Suppressor macrophage treated with lipopolysaccharide for 1 hour (primary cell): ENCODE results near the gene KIAA1958.

Experiments
- DNase-seq, 3 donors: peaks; one replicate each; pipeline ENCODE4 v3.0.0-alpha.2; 2020 to 2022

The KIAA1958 gene

DNA sequence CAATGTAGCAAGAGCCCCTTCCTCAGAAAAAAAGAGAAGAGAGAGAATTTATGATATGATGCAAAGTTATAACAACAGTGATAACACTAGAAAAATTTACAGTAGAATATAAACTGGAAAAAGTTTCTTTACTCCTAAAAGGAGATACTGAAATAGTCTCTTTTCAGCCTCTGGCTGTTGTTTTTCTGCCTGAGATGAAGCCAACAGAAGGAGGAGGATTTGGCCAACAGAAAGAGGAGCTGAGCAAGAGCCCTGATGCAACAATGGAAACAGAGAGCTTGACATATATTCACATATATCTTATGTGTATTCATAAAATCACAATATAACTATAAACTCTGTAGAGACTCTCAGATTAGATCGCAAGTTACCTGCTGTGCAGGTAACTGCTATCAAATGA is 122.2 kb downstream of the KIAA1958 start:
- DNase-seq, result no peak

DNA sequence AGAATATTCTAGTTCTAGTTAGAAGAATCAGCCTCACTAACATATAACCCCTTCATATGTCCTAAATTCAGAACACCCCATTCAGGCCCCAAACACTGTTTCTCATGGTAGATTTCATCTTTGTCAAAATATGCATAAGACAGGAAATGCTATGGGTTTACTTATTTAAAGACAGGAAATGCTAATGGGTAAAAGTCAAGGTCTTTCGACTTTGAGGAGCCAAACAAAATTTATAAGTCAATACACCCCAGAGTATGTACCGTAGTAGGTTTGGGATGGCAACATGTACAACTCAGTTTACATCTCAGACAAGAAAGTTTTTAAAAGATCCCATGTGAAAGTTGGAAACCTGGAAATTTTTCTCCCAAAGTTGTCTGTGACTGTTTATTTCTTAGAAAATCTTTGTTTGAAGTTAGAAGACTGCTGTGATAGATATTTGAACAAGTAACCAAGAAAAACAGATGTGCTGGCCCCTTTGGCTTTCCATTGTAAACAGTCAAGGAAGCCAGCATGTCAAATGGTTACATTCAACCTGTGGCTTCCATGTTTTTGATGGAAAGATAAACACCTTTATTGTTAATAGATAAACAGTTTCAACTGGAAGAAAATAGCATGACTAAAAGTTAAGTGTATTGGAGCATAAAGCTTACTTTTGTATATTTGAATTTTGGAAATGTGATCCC is 129.1 kb downstream of the KIAA1958 start:
- no peak for DNase-seq

DNA sequence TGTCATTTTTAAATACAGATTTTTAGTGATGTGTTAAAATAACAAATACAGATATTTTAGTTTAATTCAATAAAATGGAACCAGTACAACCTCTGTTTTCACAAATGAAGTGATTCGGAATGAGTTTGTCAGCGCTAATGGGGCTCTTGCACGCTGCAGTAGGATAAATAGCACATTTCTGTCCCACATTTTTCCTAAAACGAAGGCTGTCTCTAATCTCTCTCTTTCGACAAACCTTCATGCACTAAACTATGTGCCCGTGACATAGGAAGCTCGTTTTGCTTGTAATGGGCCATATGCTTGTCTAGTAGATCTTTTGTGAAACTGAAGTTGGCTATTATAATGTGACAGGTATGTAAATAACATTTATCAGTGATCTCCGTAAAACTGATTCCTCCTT is 130.7 kb downstream of the KIAA1958 start:
- DNase-seq, result no peak

DNA sequence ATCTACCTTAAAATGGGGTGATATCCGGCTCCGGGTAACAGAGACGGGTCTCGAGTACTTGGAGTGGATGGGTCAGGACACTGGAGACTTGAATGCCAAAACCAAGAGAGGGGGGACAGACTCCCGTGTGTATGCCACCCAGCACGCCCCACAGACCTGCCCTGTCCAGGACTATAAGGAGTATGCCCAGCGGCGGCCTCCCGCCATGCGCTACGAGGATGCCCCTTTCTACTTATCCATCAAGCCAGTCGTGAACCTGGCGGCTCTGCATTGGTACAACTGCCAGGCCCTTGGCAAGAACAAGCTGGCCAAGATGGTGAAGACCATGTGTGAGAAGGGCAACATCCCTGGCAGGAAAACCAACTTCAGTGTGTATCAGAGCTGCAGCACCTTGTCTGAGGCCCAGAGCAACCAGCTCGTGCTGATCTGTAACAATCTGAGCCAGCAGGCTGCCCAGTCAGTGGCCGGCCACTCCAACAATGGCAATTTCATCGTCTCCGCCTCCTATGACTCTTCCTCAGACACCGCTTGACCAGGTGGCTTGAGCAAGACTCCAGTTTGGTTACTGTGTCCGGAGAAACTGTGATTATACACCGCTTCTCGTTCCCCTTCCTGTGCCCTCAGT is 131.9 kb downstream of the KIAA1958 start:
- DNase-seq, result no peak

DNA sequence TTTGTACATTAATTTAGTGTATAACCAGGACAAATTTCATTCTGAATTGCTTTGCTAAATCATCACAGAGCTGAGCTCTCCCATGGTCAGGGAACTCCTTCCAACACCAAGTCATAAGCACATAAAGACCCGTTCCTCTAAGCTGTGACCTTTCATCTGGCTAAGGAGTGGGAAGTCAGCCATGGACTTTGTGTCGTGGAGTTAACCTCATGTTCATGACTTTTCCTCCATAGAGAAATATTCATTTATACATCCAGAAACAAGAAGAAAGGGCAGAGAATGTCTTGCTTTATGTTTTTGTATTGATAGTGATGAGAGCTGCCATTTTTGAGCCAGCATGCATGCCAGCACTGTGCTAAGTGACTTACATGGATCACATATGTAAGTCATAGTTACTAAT is 133.8 kb downstream of the KIAA1958 start:
- DNase-seq, result peak; percentile 36 to 41 (median 38)

DNA sequence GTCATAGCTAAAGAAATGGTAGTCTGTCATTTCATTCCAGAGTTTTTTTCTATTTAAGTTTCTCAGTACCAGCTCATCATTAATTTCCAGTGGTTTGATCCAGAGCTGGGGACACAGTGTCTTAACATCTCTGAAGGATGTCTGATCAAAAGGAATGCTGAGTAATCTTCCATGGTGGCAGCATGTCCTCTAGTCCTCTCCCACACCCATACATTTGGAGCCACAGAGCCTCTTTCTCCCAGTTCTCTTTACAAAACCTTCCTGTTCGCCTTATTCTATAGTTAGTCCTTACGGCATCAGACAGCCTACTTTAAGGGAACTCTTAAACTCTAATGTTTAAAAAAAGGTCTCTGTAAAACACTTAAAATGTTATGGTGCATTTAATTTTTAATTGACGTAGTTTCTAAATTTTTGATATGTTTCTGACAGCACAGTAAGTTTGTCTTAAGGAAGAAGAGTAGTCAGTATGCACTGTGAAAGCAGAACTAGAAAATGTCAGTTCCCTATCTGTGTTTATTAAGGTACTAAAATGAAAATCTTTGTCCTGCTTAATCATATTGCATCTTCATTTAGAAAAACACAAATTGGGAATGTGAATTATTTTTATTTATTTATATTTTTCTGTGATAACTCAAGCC is 134.5 kb downstream of the KIAA1958 start:
- peak; percentile 31 to 44 (median 36) for DNase-seq

DNA sequence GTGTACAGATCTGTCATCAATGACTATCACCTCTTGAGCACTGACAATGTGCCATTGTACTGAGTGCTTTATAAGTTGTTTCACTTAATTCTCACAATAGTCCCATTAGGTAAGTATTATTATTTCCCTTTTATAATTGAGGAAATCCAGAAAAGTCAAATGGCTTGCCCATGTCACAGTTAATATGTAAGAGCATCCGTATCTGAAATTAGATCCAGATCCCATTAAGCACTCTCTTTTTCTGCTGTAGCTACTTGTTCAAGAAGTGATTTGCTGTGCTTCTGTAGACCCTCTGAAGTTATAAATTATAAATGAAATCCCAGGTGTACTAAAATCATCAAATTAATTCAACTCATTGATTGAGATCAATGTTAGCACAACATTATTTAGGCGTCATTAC is 136.6 kb downstream of the KIAA1958 start:
- no peak for DNase-seq

DNA sequence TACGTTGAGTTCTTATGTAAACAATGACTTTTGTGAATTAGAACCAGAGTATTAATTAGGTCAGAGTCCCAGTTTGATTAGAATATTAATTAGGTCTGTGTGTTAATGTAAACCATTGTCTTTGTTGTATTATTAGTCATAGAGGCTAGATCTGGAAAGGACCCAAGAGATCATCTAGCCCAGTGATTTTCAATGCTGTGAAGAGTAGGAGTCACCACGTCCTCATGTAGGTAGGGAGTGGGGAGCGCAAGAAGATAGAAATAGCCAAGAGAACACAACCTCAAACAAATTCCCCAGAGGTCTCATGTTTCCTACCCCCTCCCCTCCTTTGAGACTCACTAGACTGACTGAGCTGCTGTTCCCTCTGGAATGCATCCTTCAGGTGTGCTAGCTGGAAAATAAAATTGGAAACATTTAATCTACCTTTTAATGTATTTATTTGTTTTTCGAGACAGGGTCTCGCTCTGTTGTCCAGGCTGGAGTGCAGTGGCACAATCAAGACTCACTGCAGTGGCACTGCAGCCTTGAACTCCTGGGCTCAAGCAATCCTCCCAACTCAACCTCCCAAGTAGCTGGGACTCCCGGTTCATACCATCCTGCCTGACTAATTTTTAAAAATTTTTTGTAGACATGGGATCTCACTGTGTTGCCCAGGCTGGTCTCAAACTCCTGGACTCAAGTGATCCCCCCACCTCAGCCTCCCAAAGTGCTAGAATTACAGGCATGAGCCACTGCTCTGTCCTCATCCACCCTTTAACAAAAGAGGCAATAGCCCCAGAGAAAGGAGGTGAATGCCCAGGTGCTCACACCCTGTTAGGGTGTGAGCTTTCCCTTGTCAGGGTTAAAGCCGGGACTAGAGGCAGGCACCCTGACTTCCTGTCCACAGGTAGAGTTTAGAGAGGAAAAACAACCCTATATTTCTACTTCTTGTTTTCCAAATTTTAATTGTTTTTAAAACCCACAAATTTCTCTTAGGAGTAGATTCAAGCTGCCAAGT is 138.4 kb downstream of the KIAA1958 start:
- DNase-seq, result no peak

DNA sequence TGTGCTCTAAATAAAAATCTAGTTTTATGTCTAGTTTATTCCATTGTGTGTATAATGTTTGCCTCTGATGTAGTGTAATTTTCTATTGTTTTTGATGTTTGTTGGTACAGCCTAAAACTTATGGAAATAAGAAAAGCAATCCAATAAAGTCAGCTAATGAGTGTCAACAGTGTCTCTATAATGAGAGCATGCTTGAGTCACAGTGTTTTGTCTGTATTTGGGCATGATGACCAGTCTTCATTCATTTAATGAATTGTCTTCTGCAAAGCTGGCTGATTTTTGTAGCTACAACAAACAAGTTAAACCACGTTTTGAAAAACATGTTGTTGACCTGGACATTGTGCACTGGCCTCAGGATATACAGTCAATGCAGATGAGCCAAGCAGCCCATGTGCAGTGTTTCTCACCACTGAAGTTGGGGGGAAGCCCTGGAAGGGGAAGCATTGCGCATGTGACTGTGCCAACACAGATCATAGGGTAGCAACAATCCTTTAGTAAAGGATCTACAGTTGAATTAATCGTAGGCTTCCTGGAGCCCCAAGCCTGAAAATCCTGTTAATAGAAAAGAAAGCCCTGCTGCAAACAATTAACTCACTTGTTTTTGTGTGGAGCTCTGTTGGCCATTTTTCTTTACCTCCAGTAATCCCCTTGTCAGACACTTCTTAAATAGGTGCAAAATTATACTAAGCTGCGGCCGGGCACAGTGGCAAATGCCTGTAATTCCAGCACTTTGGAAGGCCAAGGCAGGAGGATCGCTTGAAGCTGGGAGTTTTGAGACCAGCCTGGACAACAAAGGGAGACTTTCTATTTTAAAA is 143.3 kb downstream of the KIAA1958 start:
- DNase-seq, result peak; percentile 47 to 54 (median 53)

DNA sequence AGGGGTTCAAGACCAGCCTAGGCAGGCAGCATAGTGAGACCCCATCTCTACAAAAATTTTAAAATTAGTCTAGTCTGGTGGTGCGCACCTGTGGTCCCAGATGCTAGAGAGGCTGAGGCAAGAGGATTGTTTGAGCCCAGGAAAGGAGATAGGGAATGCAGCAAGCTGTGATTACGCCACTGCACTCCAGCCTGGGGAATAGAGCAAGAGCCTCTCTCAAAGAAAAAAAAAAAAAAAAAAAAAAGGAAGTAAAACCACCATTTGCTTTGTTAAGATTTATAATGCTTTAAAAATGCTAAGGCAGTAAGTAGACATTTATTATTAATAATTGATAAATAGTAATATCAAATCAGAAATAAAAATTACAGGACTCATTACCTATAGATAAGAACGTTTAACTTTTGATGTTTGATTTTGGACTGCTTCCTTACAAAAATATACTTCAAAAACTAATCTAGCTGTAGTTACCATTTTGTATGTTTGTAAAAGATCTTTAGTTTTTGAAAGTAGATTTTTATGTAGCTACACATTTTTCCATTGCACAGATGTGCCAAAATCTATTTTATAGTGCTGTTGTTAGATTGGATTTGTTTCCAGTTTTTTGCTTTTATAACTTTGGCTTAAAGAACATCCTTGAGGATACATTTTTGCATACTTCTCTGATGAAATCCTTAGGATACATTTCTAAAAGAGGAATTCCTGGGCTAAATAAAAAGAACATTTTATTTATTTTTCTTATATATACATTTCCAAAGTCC is 144.9 kb downstream of the KIAA1958 start:
- DNase-seq, result peak; percentile 39 to 55 (median 53)

DNA sequence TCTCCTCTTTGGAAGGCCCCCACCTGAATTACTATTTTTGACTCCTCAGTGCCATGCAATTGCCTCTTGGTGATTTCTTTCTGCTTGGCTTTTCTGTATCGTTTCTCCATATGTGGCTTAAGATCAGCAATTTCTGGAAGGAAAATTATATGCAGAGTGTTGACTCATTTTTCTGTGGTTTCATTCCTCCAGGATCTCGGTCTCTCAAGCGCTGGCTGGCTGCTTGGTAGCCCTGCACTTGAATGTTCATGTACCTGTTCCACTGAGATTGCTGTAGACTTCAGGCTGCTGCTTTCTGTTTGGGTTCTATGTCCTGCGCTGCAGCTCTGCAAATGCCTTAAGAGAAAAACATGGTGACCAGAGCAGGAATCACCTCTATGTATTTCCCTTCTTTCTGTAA is 153.7 kb downstream of the KIAA1958 start:
- DNase-seq, result no peak

DNA sequence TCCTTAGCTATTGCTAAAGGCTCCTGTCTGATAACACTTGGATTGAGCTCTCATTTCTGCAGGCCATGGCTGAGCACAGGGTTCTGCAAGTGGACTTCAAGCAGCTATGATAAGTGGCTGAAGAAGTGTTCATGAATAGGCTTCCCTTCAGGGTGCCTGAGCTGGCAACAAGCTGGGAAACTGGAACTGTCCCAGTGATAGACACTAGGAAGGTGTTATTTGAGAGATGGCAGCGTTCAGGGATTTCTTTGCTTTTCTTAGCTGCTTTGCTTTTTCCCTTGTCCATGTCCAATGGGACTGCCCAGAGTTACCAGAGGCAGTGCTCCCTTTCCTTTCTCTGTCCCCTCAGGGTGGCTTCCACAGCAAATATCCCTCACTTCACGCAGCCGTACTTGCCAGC is 155.5 kb downstream of the KIAA1958 start:
- DNase-seq, result no peak

DNA sequence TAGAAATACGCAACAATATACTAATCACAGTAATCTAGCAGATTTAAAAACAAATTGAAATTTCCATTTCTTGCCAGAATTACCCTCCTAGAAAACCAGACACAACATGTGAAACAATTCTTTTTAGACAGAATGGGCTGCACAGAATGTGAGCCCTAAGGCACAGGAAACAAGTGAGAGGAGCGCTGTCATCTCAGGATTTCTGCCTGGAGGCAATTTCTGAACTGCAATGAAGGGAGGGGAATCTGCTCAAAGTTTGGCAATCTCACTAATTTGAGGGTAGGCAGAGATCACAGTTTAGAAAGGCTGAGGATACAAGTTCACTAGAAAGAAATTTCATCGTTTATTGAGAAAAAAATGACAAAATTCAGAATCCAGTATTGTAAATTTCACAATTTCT is 161.0 kb downstream of the KIAA1958 start:
- no peak for DNase-seq

DNA sequence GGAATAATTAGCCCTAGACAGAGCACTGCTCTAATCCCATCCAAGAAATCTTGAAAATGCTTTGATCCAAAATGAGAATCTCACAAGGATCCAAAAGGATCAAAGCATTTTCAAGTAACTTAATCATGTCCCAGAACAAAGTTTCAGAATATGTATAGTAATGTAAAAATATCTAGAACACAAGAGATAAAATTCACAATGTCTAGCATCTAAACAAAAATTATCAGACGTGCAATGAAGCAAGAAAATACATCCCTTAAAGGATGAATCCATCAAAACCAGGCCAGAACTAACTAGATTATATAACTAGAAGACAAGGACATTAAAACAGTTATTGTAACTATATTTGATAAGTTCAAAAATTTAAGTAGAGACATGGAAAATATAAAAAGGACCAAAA is 162.0 kb downstream of the KIAA1958 start:
- no peak for DNase-seq

DNA sequence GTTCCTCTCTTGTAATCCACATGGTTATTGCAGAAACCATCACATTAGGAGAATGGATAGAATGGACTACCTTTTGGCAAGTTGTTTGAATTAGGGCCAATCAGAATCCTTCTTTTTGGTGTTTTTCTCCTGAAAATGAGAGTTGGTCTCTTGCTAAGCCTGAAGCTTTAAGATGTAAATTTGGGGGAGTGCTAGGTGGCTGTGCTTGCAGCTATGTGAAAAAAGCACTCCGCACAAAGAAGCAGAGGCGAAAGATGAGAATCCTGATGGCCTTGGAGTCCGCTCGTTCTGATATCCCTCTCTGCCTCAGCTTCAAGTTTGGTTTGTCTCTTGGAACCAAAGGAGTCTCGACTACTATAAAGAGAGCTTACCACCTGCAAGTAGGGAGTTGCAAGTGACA is 167.7 kb downstream of the KIAA1958 start:
- DNase-seq, result no peak

DNA sequence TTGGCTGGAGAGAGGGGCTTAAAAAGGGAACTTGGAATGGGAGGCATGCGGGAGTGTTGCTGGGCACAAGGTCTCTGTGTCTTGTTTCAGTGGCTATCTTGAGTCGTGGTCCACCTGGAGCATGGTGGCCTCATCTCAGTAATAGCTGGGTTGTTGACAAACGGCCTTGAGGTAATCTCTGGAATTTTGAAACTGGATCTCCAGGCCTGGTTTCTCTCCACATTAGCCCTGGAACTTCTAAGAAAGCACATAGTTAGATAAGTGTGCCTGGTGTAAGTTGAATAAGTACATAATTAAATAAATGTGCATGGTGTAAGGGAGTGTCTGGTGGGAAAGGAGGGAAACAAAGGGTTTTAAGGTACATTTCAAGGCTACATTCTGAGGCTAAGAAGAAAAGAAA is 169.0 kb downstream of the KIAA1958 start:
- no peak for DNase-seq

DNA sequence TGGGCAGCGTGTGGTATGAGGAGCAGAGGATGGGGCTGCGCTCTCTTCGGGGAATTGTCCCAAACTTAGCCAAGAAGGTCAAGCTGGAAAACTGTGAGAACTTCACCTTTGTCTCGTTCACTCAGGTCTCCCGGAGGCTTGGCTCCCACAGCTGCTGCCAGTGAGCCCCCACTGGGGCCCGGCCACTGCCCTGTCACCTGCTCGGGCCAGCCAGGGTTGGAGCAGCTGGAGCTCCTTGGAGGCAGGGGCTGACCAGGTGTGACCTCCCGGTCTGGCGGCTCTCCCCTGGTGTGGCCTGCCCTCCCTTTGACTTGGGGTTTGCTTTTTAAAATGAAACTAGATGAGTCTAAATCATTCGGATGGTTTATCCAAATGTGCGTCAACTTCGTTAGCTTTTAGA is 173.3 kb downstream of the KIAA1958 start:
- no peak for DNase-seq

DNA sequence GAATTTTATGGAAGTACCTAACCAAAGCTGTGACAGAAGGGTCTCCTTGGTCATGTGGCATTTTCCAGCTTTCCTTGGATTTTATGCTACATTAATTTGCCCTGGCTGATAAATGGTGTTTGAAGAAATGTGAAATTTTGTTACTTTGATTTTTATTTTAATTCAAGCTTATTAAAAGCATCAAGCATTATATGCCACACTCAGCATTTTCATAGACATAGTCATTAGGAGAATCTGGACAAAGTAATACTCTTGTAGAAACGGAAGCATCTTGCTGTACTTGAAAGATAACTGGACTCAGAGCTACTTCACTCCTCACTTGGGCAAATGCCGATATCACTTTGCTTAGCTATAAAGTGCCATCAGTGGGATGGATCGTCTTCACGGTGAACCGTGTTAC is 177.1 kb downstream of the KIAA1958 start:
- DNase-seq, result no peak

DNA sequence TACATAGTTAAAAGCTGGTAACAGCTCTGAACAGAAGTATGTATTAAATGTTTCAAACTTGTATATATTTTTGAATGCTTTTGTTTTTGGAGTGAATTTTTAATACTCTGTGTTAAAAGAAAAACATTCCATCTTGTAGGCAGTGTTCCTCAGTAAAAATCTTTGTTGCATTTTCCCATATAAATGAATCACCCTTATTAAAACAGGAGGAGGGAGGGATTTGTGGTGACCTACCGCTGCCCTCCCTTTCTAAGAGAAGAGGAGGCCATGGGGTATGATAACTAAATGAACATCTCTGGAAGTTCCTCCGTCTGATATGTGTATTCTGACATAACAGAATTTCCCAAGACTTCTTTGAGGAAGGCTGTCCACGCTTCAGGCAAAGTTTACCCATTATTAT is 177.9 kb downstream of the KIAA1958 start:
- no peak for DNase-seq

DNA sequence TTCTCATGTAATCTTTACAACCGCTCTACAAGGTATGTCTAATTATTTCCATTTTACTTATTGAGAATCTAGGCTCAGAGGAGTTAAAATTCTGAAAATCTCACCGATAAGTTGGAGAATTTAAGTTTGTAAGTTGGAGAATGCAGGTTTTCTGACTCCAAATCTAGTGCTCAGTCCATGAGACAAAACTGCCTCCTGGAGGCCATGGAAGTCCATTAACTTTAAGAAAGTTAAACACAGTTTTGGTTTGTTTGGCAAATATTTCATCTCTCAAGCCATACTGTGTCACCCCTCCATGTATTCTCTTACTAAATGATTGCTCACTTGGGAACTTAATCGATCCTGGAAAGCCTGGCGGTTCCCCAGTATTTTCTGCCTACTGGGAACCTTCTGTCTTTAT is 178.7 kb downstream of the KIAA1958 start:
- DNase-seq, result peak; percentile 27 to 38 (median 27)

DNA sequence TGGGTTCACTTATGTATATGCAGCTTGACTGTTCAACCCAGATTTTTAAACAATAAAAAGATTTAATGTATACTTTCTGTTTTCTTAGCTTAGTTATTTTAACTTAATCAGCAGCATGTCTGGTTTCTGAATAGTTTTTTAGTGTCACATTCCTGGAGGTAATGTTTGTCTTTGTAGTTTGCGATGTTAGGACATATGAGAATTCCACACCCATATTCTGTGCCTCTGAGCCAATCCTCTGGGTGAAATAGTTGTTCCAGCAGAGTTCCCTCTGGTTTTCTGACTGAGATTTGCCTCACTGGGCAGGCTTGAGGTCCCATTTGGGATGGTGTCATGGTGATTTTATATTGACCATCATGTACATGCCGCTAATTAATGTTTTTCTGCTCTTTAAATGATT is 182.7 kb downstream of the KIAA1958 start:
- DNase-seq, result no peak
